Neural cell (in vitro differentiated cells): ENCODE data around the gene ZNF682. TPM values are rescaled to one million over a fixed set of nuclear protein-coding genes. Genes with fewer than 3 reads are reported as not detected.

ENCODE experiments used
- H2AFZ ChIP-seq: fragments of 200-600, 300-800 bp; sonication (generic), shearing (Covaris generic); 2 replicates; pipeline ENCODE4 v1.6.0; 2014; ENCODE audit warnings: low read depth, mild to moderate bottlenecking, antibody characterized with exemption, low read length, moderate library complexity
- H3F3A ChIP-seq: fragments of 200-600 bp; shearing (Covaris generic); 2 replicates; pipeline ENCODE4 v1.6.1; 2016; ENCODE audit warnings: mild to moderate bottlenecking, moderate library complexity, mixed read lengths, antibody characterized with exemption, low read length; ENCODE audit not compliant: insufficient read depth, poor library complexity, severe bottlenecking
- H3K27ac ChIP-seq: fragments of 200-600, 300-800 bp; sonication (generic), shearing (Covaris generic); 2 replicates; pipeline ENCODE4 v1.5.1; 2014; ENCODE audit warnings: mild to moderate bottlenecking, low read length, moderate library complexity
- H3K27me3 ChIP-seq: fragments of 300-800, 200-600 bp; sonication (generic), shearing (Covaris generic); 2 replicates; pipeline ENCODE4 v1.6.0; 2014; ENCODE audit warnings: mild to moderate bottlenecking, low read depth, low read length, moderate library complexity; ENCODE audit not compliant: insufficient read depth
- H3K36me3 ChIP-seq: fragments of 300-800, 200-600 bp; sonication (generic), shearing (Covaris generic); 2 replicates; pipeline ENCODE4 v1.5.1; 2014; ENCODE audit warnings: mild to moderate bottlenecking, antibody characterized with exemption, low read length, moderate library complexity; ENCODE audit not compliant: insufficient read depth
- H3K4me2 ChIP-seq: fragments of 300-800, 200-600 bp; sonication (generic), shearing (Covaris generic); 2 replicates; pipeline ENCODE4 v1.6.0; 2014; ENCODE audit warnings: mild to moderate bottlenecking, low read length
- H3K4me3 ChIP-seq: fragments of 300-800, 200-600 bp; sonication (generic), shearing (Covaris generic); 2 replicates; pipeline ENCODE4 v1.5.1; 2014; ENCODE audit warnings: mild to moderate bottlenecking, low read length, moderate library complexity
- H3K79me2 ChIP-seq: fragments of 200-600 bp; shearing (Covaris generic); replicated peaks from 2 replicates; pipeline ENCODE4 v1.6.0; 2014; ENCODE audit warnings: mild to moderate bottlenecking, low read length, moderate library complexity; ENCODE audit not compliant: insufficient read depth
- H3K9ac ChIP-seq: fragments of 300-800, 200-600 bp; sonication (generic), shearing (Covaris generic); 2 replicates; pipeline ENCODE4 v1.6.1; 2016; ENCODE audit warnings: mild to moderate bottlenecking, low read length, mixed read lengths
- H3K9me2 ChIP-seq: fragments of 200-600 bp; shearing (Covaris generic); 2 replicates; pipeline ENCODE4 v1.6.1; 2016; ENCODE audit warnings: mild to moderate bottlenecking, low read length, mixed read lengths; ENCODE audit not compliant: insufficient read depth
- H3K9me3 ChIP-seq: fragments of 200-600, 300-800 bp; sonication (generic), shearing (Covaris generic); 2 replicates; pipeline ENCODE4 v1.6.1; 2016; ENCODE audit warnings: mild to moderate bottlenecking, mixed run types, low read length, moderate library complexity, mixed read lengths
- H4K20me1 ChIP-seq: fragments of 200-600 bp; shearing (Covaris generic); 2 replicates; pipeline ENCODE4 v1.6.1; 2016; ENCODE audit warnings: mild to moderate bottlenecking, mixed run types; ENCODE audit not compliant: insufficient read depth
- CTCF ChIP-seq: fragments of 450-650 bp; IDR thresholded peaks from 2 replicates; pipeline ENCODE4 v1.5.1; 2014; ENCODE audit warnings: antibody characterized with exemption, mild to moderate bottlenecking, moderate library complexity; ENCODE audit not compliant: poor library complexity, severe bottlenecking
- EP300 ChIP-seq: fragments of 450-650 bp; conservative IDR thresholded peaks from 2 replicates; pipeline ENCODE4 v1.6.1; 2014; ENCODE audit warnings: antibody characterized with exemption, mild to moderate bottlenecking, moderate library complexity; ENCODE audit not compliant: poor library complexity, severe bottlenecking
- EZH2 ChIP-seq: fragments of 200-600, 300-800 bp; shearing (Covaris generic), sonication (generic); IDR thresholded peaks from 2 replicates; pipeline ENCODE4 v1.6.1; 2014; ENCODE audit warnings: antibody characterized with exemption, low read length, borderline replicate concordance, mild to moderate bottlenecking; ENCODE audit not compliant: insufficient read depth, poor library complexity, severe bottlenecking
- MXI1 ChIP-seq: fragments of 450-650 bp; conservative IDR thresholded peaks from 2 replicates; pipeline ENCODE4 v1.6.1; 2014; ENCODE audit warnings: antibody characterized with exemption, mild to moderate bottlenecking; ENCODE audit not compliant: poor library complexity, severe bottlenecking
- POLR2AphosphoS5 ChIP-seq: IDR thresholded peaks from 2 replicates; pipeline ENCODE4 v1.6.1; 2012
- RAD21 ChIP-seq: fragments of 450-650 bp; conservative IDR thresholded peaks from 2 replicates; pipeline ENCODE4 v1.6.1; 2014; ENCODE audit warnings: antibody characterized with exemption, mild to moderate bottlenecking, moderate library complexity
- REST ChIP-seq: IDR thresholded peaks from 2 replicates; pipeline ENCODE4 v1.6.1; 2012; ENCODE audit warnings: borderline replicate concordance
- SMC3 ChIP-seq: fragments of 450-650 bp; conservative IDR thresholded peaks from 2 replicates; pipeline ENCODE4 v1.6.1; 2014; ENCODE audit warnings: antibody characterized with exemption, mild to moderate bottlenecking, moderate library complexity; ENCODE audit not compliant: poor library complexity
- TAF1 ChIP-seq: IDR thresholded peaks from 2 replicates; pipeline ENCODE4 v1.6.1; 2012; ENCODE audit warnings: low read depth
- polyA plus RNA-seq: library from polyadenylated mRNA; depleted of rRNA; stranded (reverse); fragments of >200 nt; gene quantifications from 2 replicates; pipeline ENCODE4 v1.2.3, GENCODE V29; 2014

ZNF682 gene
- polyA plus RNA-seq, 1 donor from 2014 or later, result 57.1 TPM

GRCh38 chr19:19956434-19957075, 82.8 kb downstream of the ZNF682 start:
- Histone ChIP-seq H3K79me2 (no peaks in the 10 kb centered on the region), H3K27me3 (no peaks in the 10 kb centered on the region), H3K9ac (peak overlapping the region; percentile 23), H3F3A (no peaks in the 10 kb centered on the region), H3K9me2 (no peaks in the 10 kb centered on the region), H3K4me3 (no peak overlapping the region), H3K4me2 (no peak overlapping the region), H2AFZ (no peak overlapping the region), H3K27ac (no peak overlapping the region), H4K20me1 (no peaks in the 10 kb centered on the region), H3K9me3 (no peaks in the 10 kb centered on the region), H3K36me3 (no peaks in the 10 kb centered on the region)
- TF ChIP-seq MXI1, result no peak
- no peak for TF ChIP-seq REST
- TF ChIP-seq RAD21, result no peak
- no peak for TF ChIP-seq POLR2AphosphoS5
- TF ChIP-seq EP300, result no peak
- no peak for TF ChIP-seq TAF1
- no peak for TF ChIP-seq EZH2
- no peak for TF ChIP-seq CTCF
- no peak for TF ChIP-seq SMC3

- no peaks in the 10 kb centered on the region for H3K27me3 ChIP-seq
- no peaks in the 10 kb centered on the region for H3K9me2 ChIP-seq
- no peak overlapping the region for H3K27ac ChIP-seq
- no peaks in the 10 kb centered on the region for H3K9me3 ChIP-seq
- H3K79me2 ChIP-seq, result no peaks in the 10 kb centered on the region
- TF ChIP-seq EP300, result no peak
- TF ChIP-seq RAD21, result no peak
- TF ChIP-seq POLR2AphosphoS5, result no peak
- no peak for TF ChIP-seq REST
- no peak for TF ChIP-seq TAF1
- no peak for TF ChIP-seq EZH2
- TF ChIP-seq MXI1, result no peak
- no peak for TF ChIP-seq CTCF
- no peak for TF ChIP-seq SMC3
- H4K20me1 ChIP-seq, result no peaks in the 10 kb centered on the region
- no peaks in the 10 kb centered on the region for H3K36me3 ChIP-seq
- no peak overlapping the region for H3K4me2 ChIP-seq
- H3F3A ChIP-seq, result no peaks in the 10 kb centered on the region
- H3K9ac ChIP-seq, result no peak overlapping the region
- H2AFZ ChIP-seq, result no peak overlapping the region
- no peak overlapping the region for H3K4me3 ChIP-seq
Measured at GRCh38 chr19:19955208-19955607, 84.1 kb downstream of the ZNF682 start.
